Measurements from ENCODE around the gene RSBN1L. TPM values are rescaled to one million over a fixed set of nuclear protein-coding genes. Genes with fewer than 3 reads are reported as not detected.

The RSBN1L gene
- polyA plus RNA-seq, 3 donors = 1.3 to 10.0 (median 2.2) TPM

- H3K9me3 Mint-ChIP-seq = no peaks in the 10 kb centered on the region
- peaks cover 28 to 46% of the 10 kb centered on the region in 2 donors for H3K36me3 Mint-ChIP-seq
- peaks cover 15% of the 10 kb centered on the region for H3K4me1 Mint-ChIP-seq
- Histone ChIP-seq H3K4me3 (replicated peaks in 1 of 3; ENCODE audit: low read depth in 2 of 3, low read length in 3 of 3) (no peak overlapping the region), H3K27ac (ENCODE audit: low read depth in 1 of 2, low read length in 2 of 2) (no peak overlapping the region), H3K79me2 (ENCODE audit: insufficient read depth, low read length) (no peaks in the 10 kb centered on the region), H3K4me2 (replicated peaks; ENCODE audit: extremely low read depth, low read length, poor library complexity, severe bottlenecking) (no peak overlapping the region), H3K27me3 (ENCODE audit: control insufficient read depth in 2 of 2, insufficient read depth in 2 of 2, low read length in 2 of 2) (no peaks in the 10 kb centered on the region), H2AFZ (ENCODE audit: insufficient read depth, low read depth, low read length, poor library complexity, severe bottlenecking) (no peak overlapping the region), H3K36me3 (replicated peaks in 1 of 2; ENCODE audit: control insufficient read depth in 1 of 2, insufficient read depth in 2 of 2, low read length in 2 of 2) (peaks cover 6 to 36% of the 10 kb centered on the region in 2 donors), H3K9me3 (replicated peaks in 1 of 2; ENCODE audit: control insufficient read depth in 1 of 2, insufficient read depth in 1 of 2, low read length in 2 of 2) (no peaks in the 10 kb centered on the region), H3K9ac (ENCODE audit: insufficient read depth, low read length, poor library complexity, severe bottlenecking) (no peak overlapping the region), H4K20me1 (ENCODE audit: insufficient read depth, low read length) (no peaks in the 10 kb centered on the region), H3K4me1 (ENCODE audit: control insufficient read depth in 1 of 2, insufficient read depth in 2 of 2, low read length in 2 of 2) (peaks cover 4 to 18% of the 10 kb centered on the region in 2 donors)
- H3K27me3 Mint-ChIP-seq (ENCODE audit: low read depth in 3 of 3) = peaks cover 0 to 1% (median 1%) of the 10 kb centered on the region in 3 donors
- no peak overlapping the region for H3K4me3 Mint-ChIP-seq
- H3K27ac Mint-ChIP-seq = no peak overlapping the region
- intact Hi-C loops (cut with micrococcal nuclease) = no loop called here
- DNase-seq = no peak
- no peak for TF ChIP-seq CTCF (IDR thresholded peaks at IDR 0.05)
Measured at GRCh38 chr7:77665161-77665560, 31.1 kb upstream of the RSBN1L start.

GRCh38 chr7:77667459-77668086, 28.7 kb upstream of the RSBN1L start:
- 100% methylated on average over 2 of the region's 6 CpGs for WGBS (ENCODE audit: insufficient coverage)
- no peaks in the 10 kb centered on the region for H4K20me1 ChIP-seq (ENCODE audit: insufficient read depth, low read length)
- Mint-ChIP-seq H3K36me3 (peaks cover 25 to 44% of the 10 kb centered on the region in 2 donors), H3K27me3 (ENCODE audit: low read depth in 3 of 3) (peaks cover 0 to 1% (median under 1%) of the 10 kb centered on the region in 3 donors), H3K27ac (peak overlapping the region in 1 of 7 donors; percentile 33), H3K4me3 (no peak overlapping the region), H3K4me1 (peaks cover 3% of the 10 kb centered on the region), H3K9me3 (no peaks in the 10 kb centered on the region)
- H3K27me3 ChIP-seq (ENCODE audit: control insufficient read depth in 2 of 2, insufficient read depth in 2 of 2, low read length in 2 of 2) = no peaks in the 10 kb centered on the region
- intact Hi-C loops (cut with micrococcal nuclease) = no loop called here
- no peak overlapping the region for H3K27ac ChIP-seq (ENCODE audit: low read depth in 1 of 2, low read length in 2 of 2)
- H3K9ac ChIP-seq (ENCODE audit: insufficient read depth, low read length, poor library complexity, severe bottlenecking) = no peak overlapping the region
- H3K36me3 ChIP-seq (replicated peaks in 1 of 2; ENCODE audit: control insufficient read depth in 1 of 2, insufficient read depth in 2 of 2, low read length in 2 of 2) = peaks cover 6 to 31% of the 10 kb centered on the region in 2 donors
- no peak overlapping the region for H3K4me3 ChIP-seq (replicated peaks in 1 of 3; ENCODE audit: low read depth in 2 of 3, low read length in 3 of 3)
- no peak overlapping the region for H2AFZ ChIP-seq (ENCODE audit: insufficient read depth, low read depth, low read length, poor library complexity, severe bottlenecking)
- no peak overlapping the region for H3K4me2 ChIP-seq (replicated peaks; ENCODE audit: extremely low read depth, low read length, poor library complexity, severe bottlenecking)
- peaks cover 0 to 2% of the 10 kb centered on the region in 2 donors for H3K4me1 ChIP-seq (ENCODE audit: control insufficient read depth in 1 of 2, insufficient read depth in 2 of 2, low read length in 2 of 2)
- no peak for TF ChIP-seq CTCF (IDR thresholded peaks at IDR 0.05)
- H3K79me2 ChIP-seq (ENCODE audit: insufficient read depth, low read length) = no peaks in the 10 kb centered on the region
- no peaks in the 10 kb centered on the region for H3K9me3 ChIP-seq (replicated peaks in 1 of 2; ENCODE audit: control insufficient read depth in 1 of 2, insufficient read depth in 1 of 2, low read length in 2 of 2)
- DNase-seq = no peak

All from CD14-positive monocyte (primary cell).